Ovary (tissue), 9 donors: Measurements from ENCODE around the gene CDK5RAP2. TPM values are rescaled to one million over a fixed set of nuclear protein-coding genes. Genes with fewer than 3 reads are reported as not detected.

ENCODE experiments used
- DNase-seq, 5 donors: peaks; one replicate each; pipeline ENCODE4 v3.0.0-alpha.2; 2019 to 2020
- H3K27ac ChIP-seq, 2 donors: fragments of 200-600 bp; one replicate each; pipeline versions ENCODE4 v1.5.1 to v1.8.0; 2019 to 2022
- H3K27me3 ChIP-seq: fragments of 200-600 bp; one replicate; pipeline ENCODE4 v1.8.0; 2022
- H3K36me3 ChIP-seq: fragments of 200-600 bp; sonication (generic); one replicate; pipeline ENCODE4 v1.5.1; 2019
- H3K4me1 ChIP-seq: one replicate; pipeline ENCODE4 v1.8.1; 2013; ENCODE audit warnings: mild to moderate bottlenecking, moderate library complexity; ENCODE audit not compliant: insufficient read depth
- H3K4me3 ChIP-seq: fragments of 200-600 bp; sonication (generic); one replicate; pipeline ENCODE4 v1.5.1; 2017
- H3K9me3 ChIP-seq, 2 donors: fragments of 200-600 bp in 1 of 2; sonication (generic) in 1 of 2; one replicate each; pipeline versions ENCODE4 v1.5.1 to v1.8.1; 2013 to 2019; ENCODE audit warnings: mild to moderate bottlenecking in 1 of 2, moderate library complexity in 1 of 2
- CTCF ChIP-seq, 3 donors: fragments of 450-650 bp in 2 of 3; fragments of 200-600 bp in 1 of 3; IDR thresholded peaks; one replicate each; pipeline versions ENCODE4 v1.5.1 to v1.8.0; 2016 to 2022; ENCODE audit warnings: antibody characterized with exemption in 3 of 3, mild to moderate bottlenecking in 1 of 3
- EP300 ChIP-seq: sonication (generic); formaldehyde crosslinking; IDR thresholded peaks from one replicate; pipeline ENCODE4 v1.6.1; 2017; ENCODE audit warnings: antibody characterized with exemption
- POLR2A ChIP-seq: fragments of 450-650 bp; IDR thresholded peaks from one replicate; pipeline ENCODE4 v1.6.1; 2017; ENCODE audit warnings: antibody characterized with exemption, mild to moderate bottlenecking, moderate library complexity
- WGBS, 3 donors: extraction: QIAGEN DNeasy Blood & Tissue Kit in 1 of 3; methylation state at CpG; one replicate each; pipeline versions ENCODE4 v1.1.5 to v1.1.7; 2013 to 2017; 5-methylcytosine and 5-hydroxymethylcytosine counted together
- intact Hi-C, 4 donors: fragments of 100-400 bp; cut with DNase I; formaldehyde crosslinking; loops; one replicate each; pipeline versions ENCODE4 v1.11.0 to v1.15.1; 2022 to 2023
- polyA plus RNA-seq, 2 donors: library from polyadenylated mRNA; stranded (reverse); fragments of 200-250 nt in 1 of 2; fragments of 350-450 nt in 1 of 2; fragmentation: Illumina TruSeq in 1 of 2; extraction: RNeasy Lipid Tissue Mini Kit (QIAGEN cat#74804) in 1 of 2; gene quantifications; one replicate each; pipeline ENCODE4 v1.2.3, GENCODE V29; 2013 to 2014
- total RNA-seq, 7 donors: library from RNA; depleted of rRNA in 2 of 7; stranded (reverse); fragments of >200 nt in 2 of 7; fragmentation: NEBNext Ultra II Directional in 3 of 7; extraction: Animal tissue kit (Norgen Biotek cat#: 25700) in 3 of 7; gene quantifications; one replicate each; pipeline versions ENCODE4 v1.1.0 to v1.2.4, GENCODE V29; 2016 to 2023
- donor health status: DM: no; HTN: no; CAD: no; lungs with moderate emphysema.
- donor health status: DM: no; HTN: no; CAD: no.
- donor health status: Bipolar disorder and iron deficiency.
- donor health status: DM: yes; HTN: yes; CAD: no.
- donor health status: DM: no; HTN: no; CAD: no.
- donor health status: DM: yes; HTN: yes; CAD: no.

CDK5RAP2 gene
- total and polyA plus RNA-seq, 9 donors = 30.8 to 61.1 (median 44.7) TPM

- peaks cover 20% of the 10 kb centered on the region for H3K4me1 ChIP-seq
- TF ChIP-seq POLR2A = no peak
- no peak for TF ChIP-seq CTCF (IDR thresholded peaks at IDR 0.05)
- no peak for TF ChIP-seq EP300
- no peaks in the 10 kb centered on the region for H3K9me3 ChIP-seq
- H3K27ac ChIP-seq = no peak overlapping the region
- no peaks in the 10 kb centered on the region for H3K27me3 ChIP-seq
- no peaks in the 10 kb centered on the region for H3K36me3 ChIP-seq
- H3K4me3 ChIP-seq = no peak overlapping the region
- intact Hi-C loops = no loop called here
- DNase-seq = no peak
- WGBS, 3 donors = 70 to 74% (median 73%) methylated on average over 1 of the region's 1 CpG
Observed at GRCh38 chr9:120561709-120562108, 18.3 kb downstream of the CDK5RAP2 start.

GRCh38 chr9:120559546-120559945, 20.4 kb downstream of the CDK5RAP2 start:
- 7 to 15% (median 8%) methylated on average over 1 of the region's 1 CpG for WGBS, 3 donors
- no peak for DNase-seq
- Histone ChIP-seq H3K27ac (peak overlapping the region in 1 of 2 donors; percentile 37), H3K27me3 (no peaks in the 10 kb centered on the region), H3K4me3 (no peak overlapping the region), H3K9me3 (no peaks in the 10 kb centered on the region), H3K36me3 (no peaks in the 10 kb centered on the region), H3K4me1 (peaks cover 20% of the 10 kb centered on the region)
- TF ChIP-seq CTCF (IDR thresholded peaks at IDR 0.05) (no peak), POLR2A (no peak), EP300 (no peak)
- intact Hi-C loops = no loop called here

DNA sequence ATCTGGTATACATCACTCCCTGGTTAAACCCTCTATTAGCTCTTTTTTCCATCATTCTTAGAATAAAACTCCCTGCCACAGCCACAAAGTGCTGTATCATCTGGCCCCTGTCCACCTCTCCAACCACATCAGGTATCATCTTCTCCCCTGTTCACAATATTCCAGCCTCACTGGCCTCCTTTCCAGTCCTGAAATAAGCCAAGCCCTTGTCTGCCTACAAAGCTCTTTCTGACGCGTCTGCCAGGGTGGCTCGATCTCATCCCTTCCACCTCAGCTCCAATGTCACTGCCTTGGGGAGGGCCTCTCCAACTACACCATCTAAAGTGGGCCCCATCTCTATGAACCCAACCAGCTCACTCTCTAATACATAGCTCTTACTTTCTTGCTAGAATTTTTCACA, 21.5 kb downstream of the CDK5RAP2 start:
- H3K27ac ChIP-seq = no peak overlapping the region
- H3K27me3 ChIP-seq = no peaks in the 10 kb centered on the region
- no peaks in the 10 kb centered on the region for H3K36me3 ChIP-seq
- peaks cover 20% of the 10 kb centered on the region for H3K4me1 ChIP-seq
- DNase-seq = no peak
- no peaks in the 10 kb centered on the region for H3K9me3 ChIP-seq
- no peak overlapping the region for H3K4me3 ChIP-seq
- WGBS, 3 donors = 86 to 97% (median 95%) methylated on average over 3 of the region's 3 CpGs
- intact Hi-C loops = no loop called here
- TF ChIP-seq EP300 (no peak), CTCF (IDR thresholded peaks at IDR 0.05) (no peak), POLR2A (no peak)

- Histone ChIP-seq H3K9me3 (no peaks in the 10 kb centered on the region), H3K27me3 (no peaks in the 10 kb centered on the region), H3K4me1 (peaks cover 15% of the 10 kb centered on the region), H3K36me3 (no peaks in the 10 kb centered on the region), H3K27ac (no peak overlapping the region), H3K4me3 (no peak overlapping the region)
- WGBS, 3 donors = 42 to 72% (median 45%) methylated on average over 2 of the region's 2 CpGs
- no peak for DNase-seq
- intact Hi-C loops = no loop called here
- TF ChIP-seq POLR2A (no peak), CTCF (IDR thresholded peaks at IDR 0.05) (no peak), EP300 (no peak)
Observed at GRCh38 chr9:120557205-120557604, 22.8 kb downstream of the CDK5RAP2 start.
